ENCODE measurements around the gene EFHD2. TPM values are rescaled to one million over a fixed set of nuclear protein-coding genes. Genes with fewer than 3 reads are reported as not detected.

Gene EFHD2
- total RNA-seq, 2 donors from 2014 or later = 160 to 191 TPM

- Histone ChIP-seq H3K4me1 (peaks cover 32% of the 10 kb centered on the region), H3K27me3 (no peaks in the 10 kb centered on the region), H3K9me3 (no peaks in the 10 kb centered on the region), H3K4me3 (peak overlapping the region; percentile 81), H3K27ac (peak overlapping the region; percentile 76), H3K36me3 (no peaks in the 10 kb centered on the region), H3K9ac (ENCODE audit: low read depth in 2 of 2, low read length in 2 of 2) (peak overlapping the region; percentile 94 to 100)
- intact Hi-C loops (cut with DNase I) = no loop called here
- DNase-seq = peak; percentile 61
- TF ChIP-seq CTCF (IDR thresholded peaks at IDR 0.05) = no peak
These were observed 2.0 kb downstream of the EFHD2 start for GRCh38 chr1:15411593-15412137.

- H3K36me3 ChIP-seq = no peaks in the 10 kb centered on the region
These were observed 2.6 kb downstream of the EFHD2 start for GRCh38 chr1:15412175-15412800.

GRCh38 chr1:15412843-15413242 is 3.2 kb downstream of the EFHD2 start:
- peaks cover 44% of the 10 kb centered on the region for H3K4me1 ChIP-seq
- peak; percentile 78 for DNase-seq
- H3K9me3 ChIP-seq = no peaks in the 10 kb centered on the region
- intact Hi-C loops (cut with DNase I) = no loop called here
- H3K4me3 ChIP-seq = no peak overlapping the region
- no peak for TF ChIP-seq CTCF (IDR thresholded peaks at IDR 0.05)
- peak overlapping the region; percentile 69 to 100 for H3K9ac ChIP-seq (ENCODE audit: low read depth in 2 of 2, low read length in 2 of 2)
- H3K36me3 ChIP-seq = no peaks in the 10 kb centered on the region
- no peaks in the 10 kb centered on the region for H3K27me3 ChIP-seq
- peak overlapping the region; percentile 76 for H3K27ac ChIP-seq

More at GRCh38 chr1:15412175-15412800, 2.6 kb downstream of the EFHD2 start:
- no peaks in the 10 kb centered on the region for H3K9me3 ChIP-seq
- peaks cover 39% of the 10 kb centered on the region for H3K4me1 ChIP-seq
- H3K27ac ChIP-seq = peak overlapping the region; percentile 76
- H3K4me3 ChIP-seq = peak overlapping the region; percentile 81
- no peaks in the 10 kb centered on the region for H3K27me3 ChIP-seq
- intact Hi-C loops (cut with DNase I) = no loop called here
- H3K9ac ChIP-seq (ENCODE audit: low read depth in 2 of 2, low read length in 2 of 2) = peak overlapping the region; percentile 69 to 100
- DNase-seq = peak; percentile 56
- no peak for TF ChIP-seq CTCF (IDR thresholded peaks at IDR 0.05)

- no peak overlapping the region for H3K4me3 ChIP-seq
- no peaks in the 10 kb centered on the region for H3K9me3 ChIP-seq
- no peaks in the 10 kb centered on the region for H3K27me3 ChIP-seq
- no peak for TF ChIP-seq CTCF (IDR thresholded peaks at IDR 0.05)
- peak overlapping the region; percentile 76 for H3K27ac ChIP-seq
- peak; percentile 75 for DNase-seq
- peak overlapping the region; percentile 69 to 100 for H3K9ac ChIP-seq (ENCODE audit: low read depth in 2 of 2, low read length in 2 of 2)
- H3K4me1 ChIP-seq = peaks cover 48% of the 10 kb centered on the region
- intact Hi-C loops (cut with DNase I) = no loop called here
- H3K36me3 ChIP-seq = no peaks in the 10 kb centered on the region
These were observed 4.1 kb downstream of the EFHD2 start for GRCh38 chr1:15413563-15414444.

GRCh38 chr1:15414445-15414983 is 4.8 kb downstream of the EFHD2 start:
- Histone ChIP-seq H3K4me1 (peaks cover 54% of the 10 kb centered on the region), H3K9ac (ENCODE audit: low read depth in 2 of 2, low read length in 2 of 2) (peak overlapping the region in 1 of 2 donors; percentile 100), H3K4me3 (no peak overlapping the region), H3K27me3 (no peaks in the 10 kb centered on the region), H3K9me3 (no peaks in the 10 kb centered on the region), H3K27ac (peak overlapping the region; percentile 76), H3K36me3 (no peaks in the 10 kb centered on the region)
- intact Hi-C loops (cut with DNase I) = no loop called here
- TF ChIP-seq CTCF (IDR thresholded peaks at IDR 0.05) = no peak
- no peak for DNase-seq

Data from colonic mucosa (tissue), 4 donors.